GM12878 (cell line): Measurements from ENCODE around the gene VWA3B. TPM values are rescaled to one million over a fixed set of nuclear protein-coding genes. Genes with fewer than 3 reads are reported as not detected.

Experiments used
- ATAC-seq: fragments of 200-7000 bp; cut with Tn5 transposase; 3 replicates; pipeline ENCODE4 v1.9.1; 2020; ENCODE audit warnings: mild to moderate bottlenecking, moderate library complexity
- BruUV-seq: library from RNA; stranded (reverse); fragments of 400-500 nt; replicated peaks from 2 replicates; lab custom pipeline; 2021; lab: Mats Ljungman, UMichigan
- CTCF ChIA-PET: fragments of 300-600 bp; sonication (Branson Sonifier 250); formaldehyde crosslinking; extraction: SDS; loops from one replicate; lab custom pipeline; 2021; ENCODE audit warnings: inconsistent platforms; lab: Yijun Ruan, JAX
- POLR2A ChIA-PET: fragments of 350-600 bp; formaldehyde crosslinking; extraction: SDS; loops from one replicate; lab custom pipeline; 2021; ENCODE audit warnings: inconsistent platforms; lab: Charles Lee
- RAD21 ChIA-PET: fragments of 300-600 bp; sonication (Branson Sonifier 250); formaldehyde crosslinking; loops from one replicate; lab custom pipeline; 2023; ENCODE audit warnings: antibody characterized with exemption; ENCODE audit not compliant: unreplicated experiment; lab: Charles Lee
- SMC1A ChIA-PET: fragments of 300-600 bp; sonication (Branson Sonifier 250); formaldehyde crosslinking; loops from one replicate; lab custom pipeline; 2023; ENCODE audit not compliant: unreplicated experiment, uncharacterized antibody; lab: Charles Lee
- DNase-seq: peaks from one replicate; pipeline ENCODE4 v3.0.0-alpha.2; 2011; ENCODE audit warnings: low read depth, low spot score
- FAIRE-seq: peaks from 3 replicates; lab custom pipeline; 2011; peaks lifted over from hg19 to GRCh38; lab: Jason Lieb, UNC
- H2AFZ ChIP-seq: 2 replicates; pipeline ENCODE4 v1.6.0; 2011; ENCODE audit warnings: low read depth, low read length, control low read depth; ENCODE audit not compliant: control insufficient read depth
- H3K27ac ChIP-seq: 2 replicates; pipeline ENCODE4 v1.5.1; 2011; ENCODE audit warnings: control low read depth; ENCODE audit not compliant: control insufficient read depth, insufficient read depth
- H3K27me3 ChIP-seq, 2 experiments: replicated peaks in 1 of 2; 2 replicates each; pipeline versions ENCODE4 v1.6.0 to v1.6.1; 2011; ENCODE audit warnings: low read length in 1 of 2; ENCODE audit not compliant: control insufficient read depth in 2 of 2, insufficient read depth in 2 of 2
- H3K36me3 ChIP-seq, 2 experiments: 2 replicates each; pipeline ENCODE4 v1.5.1; 2011; ENCODE audit warnings: low read length in 1 of 2; ENCODE audit not compliant: control insufficient read depth in 2 of 2, insufficient read depth in 2 of 2
- H3K4me1 ChIP-seq: 2 replicates; pipeline ENCODE4 v1.6.1; 2011; ENCODE audit warnings: mild to moderate bottlenecking, low read length, moderate library complexity, mixed read lengths; ENCODE audit not compliant: control insufficient read depth, insufficient read depth
- H3K4me2 ChIP-seq: 2 replicates; pipeline ENCODE4 v1.6.0; 2011; ENCODE audit warnings: control low read depth; ENCODE audit not compliant: control insufficient read depth, insufficient read depth
- H3K4me3 ChIP-seq: fragments of 200-600 bp; sonication (generic); 2 replicates; pipeline ENCODE4 v1.5.1; 2016
- H3K79me2 ChIP-seq: 2 replicates; pipeline ENCODE4 v1.6.0; 2011; ENCODE audit warnings: low read length; ENCODE audit not compliant: control insufficient read depth, insufficient read depth
- H3K9ac ChIP-seq: 2 replicates; pipeline ENCODE4 v1.8.0; 2011; ENCODE audit warnings: low read length, control low read depth, mixed read lengths; ENCODE audit not compliant: control insufficient read depth, insufficient read depth
- H3K9me3 ChIP-seq: replicated peaks from 3 replicates; pipeline ENCODE4 v1.5.1; 2011; ENCODE audit warnings: mild to moderate bottlenecking, low read length; ENCODE audit not compliant: control insufficient read depth, insufficient read depth
- H4K20me1 ChIP-seq: 2 replicates; pipeline ENCODE4 v1.6.0; 2011; ENCODE audit not compliant: control insufficient read depth, insufficient read depth
- EGR1 ChIP-seq, 2 experiments: IDR thresholded peaks; 1 replicate in 1 of 2; 2 replicates in 1 of 2; pipeline ENCODE4 v1.6.1; 2011 to 2012; ENCODE audit warnings: low read depth in 2 of 2, low read length in 2 of 2, borderline replicate concordance in 1 of 2, mild to moderate bottlenecking in 1 of 2, moderate library complexity in 1 of 2
- ESRRA ChIP-seq: IDR thresholded peaks from 2 replicates; pipeline ENCODE4 v1.6.1; 2012; ENCODE audit warnings: mild to moderate bottlenecking, low read length, improper control_type of control experiment
- WGBS: methylation state at CpG from one replicate; pipeline ENCODE4 v1.1.6; 2016; ENCODE audit warnings: low lambda C conversion rate; ENCODE audit not compliant: insufficient replicate concordance, insufficient coverage; ENCODE audit errors: missing lambda C conversion rate; 5-methylcytosine and 5-hydroxymethylcytosine counted together
- in situ Hi-C: fragments of 300-500 bp; cut with MboI; formaldehyde crosslinking; loops from 9 replicates; pipeline ENCODE4 v1.14.3; 2018; ENCODE audit warnings: mixed read lengths
- intact Hi-C: fragments of 100-400 bp; cut with micrococcal nuclease; formaldehyde crosslinking; loops from one replicate; pipeline ENCODE4 v1.14.2; 2022; ENCODE audit not compliant: unreplicated experiment
- polyA plus RNA-seq, 11 experiments: library from polyadenylated mRNA; depleted of rRNA in 4 of 11; unstranded in 6 of 11; stranded (reverse) in 5 of 11; fragments of >200 nt; fragmentation: Nextera tagmentation in 4 of 11; fragmentation: Illumina TruSeq in 1 of 11; extraction: Ambion mirVana in 4 of 11; extraction: Trizol in 1 of 11; gene quantifications; 1 replicate in 1 of 11; 2 replicates in 10 of 11; pipeline versions ENCODE4 v1.2.1 to v1.2.3, GENCODE V29; 2011 to 2016; ENCODE audit warnings: inconsistent platforms in 2 of 11, missing spikeins in 2 of 11, low read depth in 1 of 11
- total RNA-seq, 4 experiments: library from RNA; depleted of rRNA in 3 of 4; stranded (reverse); fragments of >200 nt in 3 of 4; fragmentation: Illumina TruSeq in 1 of 4; extraction: Trizol in 1 of 4; gene quantifications; 2 replicates each; pipeline versions ENCODE4 v1.2.1 to v1.2.3, GENCODE V29; 2013 to 2021
- TF ChIP-seq, protein P1 (sequence below): fragments of 450-650 bp; IDR thresholded peaks from 2 replicates; pipeline ENCODE4 v1.6.1; 2017; ENCODE audit warnings: mild to moderate bottlenecking

The VWA3B gene
- total and polyA plus RNA-seq, 10 of the 15 experiments (the other 5 are each of a cell fraction or from before 2014, with no cell fraction given) = 0.04 to 0.86 (median 0.19) TPM; not detected in 4

DNA sequence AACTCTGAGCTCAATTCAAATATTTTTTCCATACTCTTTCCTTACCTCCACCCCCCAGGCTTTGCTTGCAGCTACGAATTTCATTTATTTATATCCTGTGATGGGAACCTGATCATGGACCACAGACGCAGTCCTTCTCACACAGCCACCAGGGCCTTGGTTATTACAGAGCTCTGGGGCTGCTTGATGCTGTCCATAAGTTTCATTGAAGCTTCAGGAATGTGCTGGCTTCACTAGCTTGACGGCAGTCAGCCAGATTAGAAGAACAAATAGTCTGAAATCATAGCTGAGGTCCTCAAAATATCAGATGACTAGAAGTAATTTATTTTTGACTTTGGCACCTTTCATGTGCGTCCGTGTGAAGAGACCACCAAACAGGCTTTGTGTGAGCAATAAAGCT, 104.9 kb downstream of the VWA3B start:
- no TSS peak for BruUV-seq
- Histone ChIP-seq H4K20me1 (no peaks in the 10 kb centered on the region), H3K36me3 (no peaks in the 10 kb centered on the region), H3K27me3 (peaks cover 0 to 4% of the 10 kb centered on the region in 2 experiments; a peak in 2 of 4 replicates), H3K4me3 (no peak overlapping the region), H2AFZ (no peak overlapping the region), H3K9me3 (no peaks in the 10 kb centered on the region), H3K4me1 (no peaks in the 10 kb centered on the region), H3K9ac (no peak overlapping the region), H3K4me2 (no peak overlapping the region), H3K27ac (no peak overlapping the region), H3K79me2 (no peaks in the 10 kb centered on the region)
- ChIA-PET CTCF (interaction anchor here (1.2 kb wide), 1 partner anchor 492 kb away, joined by 3 read pairs; no protein-coding TSS in a partner anchor), RAD21 (no interaction called here), SMC1A (interaction anchor here (0.6 to 1.5 kb wide), 3 partner anchors 449 to 783 kb away, joined by 3 to 4 read pairs (median 3); no protein-coding TSS in a partner anchor)
- DNase-seq (no peak), FAIRE-seq (no peak), ATAC-seq (no peak)
- in situ Hi-C loops = loop anchor here (10.0 kb wide), 1 partner anchor 103 kb away; no protein-coding TSS in a partner anchor
- WGBS = 26% methylated on average over 5 of the region's 5 CpGs
- TF ChIP-seq ESRRA (no peak), EGR1 (IDR thresholded peaks at IDR 0.05; ENCODE audit: borderline replicate concordance in 1 of 2, low read depth in 2 of 2, low read length in 2 of 2) (no peak)
- TF ChIP-seq, all 136 proteins: peak for 0
- POLR2A ChIA-PET = no interaction called here
- intact Hi-C loops = no loop called here

DNA sequence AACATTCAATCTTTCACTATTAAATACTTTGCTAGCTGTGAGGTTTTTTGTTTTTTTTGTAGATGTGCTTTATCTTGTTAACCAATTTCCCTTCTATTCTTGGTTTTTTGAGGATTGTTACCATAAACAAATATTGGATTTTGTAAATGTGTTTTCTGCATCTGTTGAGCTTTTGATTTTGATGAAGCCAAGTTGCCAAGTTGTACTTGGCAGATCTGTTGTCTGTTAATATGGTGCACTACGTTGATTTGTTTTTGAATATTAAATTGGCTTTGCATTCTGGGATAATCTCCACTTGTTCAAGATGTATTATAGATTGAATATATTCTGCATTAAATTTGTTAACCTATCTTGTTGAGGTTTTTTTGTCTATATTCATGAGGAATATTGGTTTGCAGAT, 114.6 kb downstream of the VWA3B start:
- Histone ChIP-seq H3K27me3 (peaks cover 0 to under 1% of the 10 kb centered on the region in 2 experiments; a peak in 3 of 4 replicates), H2AFZ (no peak overlapping the region), H3K9ac (no peak overlapping the region), H3K79me2 (no peaks in the 10 kb centered on the region), H4K20me1 (no peaks in the 10 kb centered on the region), H3K4me2 (no peak overlapping the region), H3K4me3 (no peak overlapping the region), H3K27ac (no peak overlapping the region), H3K4me1 (no peaks in the 10 kb centered on the region), H3K36me3 (no peaks in the 10 kb centered on the region), H3K9me3 (no peaks in the 10 kb centered on the region)
- BruUV-seq = no TSS peak
- SMC1A ChIA-PET = no interaction called here
- 17% methylated on average over 1 of the region's 1 CpG for WGBS
- intact Hi-C loops (no loop called here), in situ Hi-C loops (no loop called here)
- RAD21 ChIA-PET = no interaction called here
- FAIRE-seq = no peak
- POLR2A ChIA-PET = no interaction called here
- TF ChIP-seq, protein P1, sequence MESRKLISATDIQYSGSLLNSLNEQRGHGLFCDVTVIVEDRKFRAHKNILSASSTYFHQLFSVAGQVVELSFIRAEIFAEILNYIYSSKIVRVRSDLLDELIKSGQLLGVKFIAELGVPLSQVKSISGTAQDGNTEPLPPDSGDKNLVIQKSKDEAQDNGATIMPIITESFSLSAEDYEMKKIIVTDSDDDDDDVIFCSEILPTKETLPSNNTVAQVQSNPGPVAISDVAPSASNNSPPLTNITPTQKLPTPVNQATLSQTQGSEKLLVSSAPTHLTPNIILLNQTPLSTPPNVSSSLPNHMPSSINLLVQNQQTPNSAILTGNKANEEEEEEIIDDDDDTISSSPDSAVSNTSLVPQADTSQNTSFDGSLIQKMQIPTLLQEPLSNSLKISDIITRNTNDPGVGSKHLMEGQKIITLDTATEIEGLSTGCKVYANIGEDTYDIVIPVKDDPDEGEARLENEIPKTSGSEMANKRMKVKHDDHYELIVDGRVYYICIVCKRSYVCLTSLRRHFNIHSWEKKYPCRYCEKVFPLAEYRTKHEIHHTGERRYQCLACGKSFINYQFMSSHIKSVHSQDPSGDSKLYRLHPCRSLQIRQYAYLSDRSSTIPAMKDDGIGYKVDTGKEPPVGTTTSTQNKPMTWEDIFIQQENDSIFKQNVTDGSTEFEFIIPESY = no peak
- CTCF ChIA-PET = no interaction called here
- DNase-seq = no peak
- ATAC-seq = no peak
